B cell (primary cell): ENCODE measurements around the gene SATB2. TPM values are rescaled to one million over a fixed set of nuclear protein-coding genes. Genes with fewer than 3 reads are reported as not detected.

ENCODE experiments used
- ATAC-seq: fragments of 200-7000 bp; cut with Tn5 transposase; one replicate; pipeline ENCODE4 v1.10.0; 2021; ENCODE audit warnings: low read depth, mild to moderate bottlenecking, moderate number of reproducible peaks, moderate library complexity
- CTCF ChIA-PET: fragments of 350-600 bp; sonication (Branson Sonifier 250); formaldehyde crosslinking; loops from one replicate; lab custom pipeline; 2021; ENCODE audit warnings: antibody characterized with exemption, inconsistent platforms; lab: Charles Lee
- POLR2A ChIA-PET: fragments of 350-600 bp; sonication (Branson Sonifier 250); formaldehyde crosslinking; loops from one replicate; lab custom pipeline; 2021; ENCODE audit warnings: antibody characterized with exemption; lab: Charles Lee
- DNase-seq: peaks from one replicate; pipeline ENCODE4 v3.0.0; 2013
- H2AFZ ChIP-seq: 2 replicates; pipeline ENCODE4 v1.6.1; 2012; ENCODE audit warnings: mild to moderate bottlenecking, low read depth, low read length; ENCODE audit not compliant: insufficient read depth, poor library complexity, severe bottlenecking
- H3K27ac ChIP-seq, 2 donors: 1 replicate in 1 of 2; 2 replicates in 1 of 2; pipeline ENCODE4 v1.5.1; 2012 to 2013; ENCODE audit warnings: low read length in 2 of 2, mild to moderate bottlenecking in 2 of 2, moderate library complexity in 1 of 2
- H3K27me3 ChIP-seq, 4 experiments: fragments of 200-600 bp in 1 of 4; sonication (generic) in 1 of 4; replicated peaks in 1 of 4; 1 replicate in 2 of 4; 2 replicates in 2 of 4; pipeline versions ENCODE4 v1.6.1 to v1.7.0; 2013 to 2016; ENCODE audit warnings: low read length in 3 of 4, mild to moderate bottlenecking in 2 of 4, mixed read lengths in 1 of 4, moderate library complexity in 1 of 4; ENCODE audit not compliant: insufficient read depth in 4 of 4, control insufficient read depth in 3 of 4; ENCODE audit errors: control extremely low read depth in 1 of 4
- H3K36me3 ChIP-seq, 2 experiments: replicated peaks in 1 of 2; 1 replicate in 1 of 2; 2 replicates in 1 of 2; pipeline versions ENCODE4 v1.6.1 to v1.7.1; 2013; ENCODE audit warnings: low read length in 1 of 2; ENCODE audit not compliant: insufficient read depth in 2 of 2, control insufficient read depth in 1 of 2; ENCODE audit errors: control extremely low read depth in 1 of 2, extremely low read depth in 1 of 2
- H3K4me1 ChIP-seq, 2 donors: fragments of 200-600 bp in 1 of 2; sonication (generic) in 1 of 2; 1 replicate in 1 of 2; 2 replicates in 1 of 2; pipeline versions ENCODE4 v1.5.1 to v1.6.1; 2013 to 2017; ENCODE audit warnings: low read length in 2 of 2; ENCODE audit not compliant: control insufficient read depth in 2 of 2, insufficient read depth in 2 of 2
- H3K4me2 ChIP-seq: replicated peaks from 2 replicates; pipeline ENCODE3; 2012; ENCODE audit warnings: mild to moderate bottlenecking, low read depth, low read length; ENCODE audit not compliant: poor library complexity, severe bottlenecking
- H3K4me3 ChIP-seq, 5 experiments: fragments of 200-600 bp in 1 of 5; sonication (generic) in 1 of 5; 1 replicate in 3 of 5; 2 replicates in 2 of 5; pipeline versions ENCODE4 v1.5.1 to v1.7.0; 2011 to 2016; ENCODE audit warnings: low read length in 4 of 5, mild to moderate bottlenecking in 4 of 5, low read depth in 2 of 5, control low read depth in 1 of 5, moderate library complexity in 1 of 5; ENCODE audit not compliant: insufficient read depth in 1 of 5; ENCODE audit errors: control extremely low read depth in 1 of 5, extremely low read depth in 1 of 5
- H3K79me2 ChIP-seq: fragments of 200-600 bp; sonication (generic); one replicate; pipeline ENCODE4 v1.6.0; 2016; ENCODE audit warnings: low read length; ENCODE audit not compliant: control insufficient read depth, insufficient read depth
- H3K9ac ChIP-seq: fragments of 200-600 bp; sonication (generic); 2 replicates; pipeline ENCODE4 v1.6.1; 2017; ENCODE audit warnings: mild to moderate bottlenecking, low read length, moderate library complexity
- H3K9me3 ChIP-seq, 3 donors: one replicate each; pipeline versions ENCODE4 v1.6.1 to v1.7.1; 2013; ENCODE audit warnings: low read length in 2 of 3; ENCODE audit not compliant: control insufficient read depth in 2 of 3, insufficient read depth in 1 of 3; ENCODE audit errors: control extremely low read depth in 1 of 3
- H4K20me1 ChIP-seq: 2 replicates; pipeline ENCODE4 v1.6.0; 2012; ENCODE audit warnings: mild to moderate bottlenecking, low read length; ENCODE audit not compliant: insufficient read depth, control insufficient read depth, poor library complexity, severe bottlenecking
- H3K27ac Mint-ChIP-seq: one replicate; pipeline ENCODE4 v1.8.0; 2021; ENCODE audit warnings: mixed read lengths
- H3K27me3 Mint-ChIP-seq: one replicate; pipeline ENCODE4 v1.8.0; 2021; ENCODE audit warnings: mixed read lengths
- H3K4me1 Mint-ChIP-seq: one replicate; pipeline ENCODE4 v1.8.0; 2021; ENCODE audit warnings: mixed read lengths
- H3K4me3 Mint-ChIP-seq: one replicate; pipeline ENCODE4 v1.8.0; 2021; ENCODE audit warnings: mixed read lengths
- H3K9me3 Mint-ChIP-seq: one replicate; pipeline ENCODE4 v1.8.0; 2022; ENCODE audit warnings: mixed read lengths; ENCODE audit not compliant: insufficient read depth
- CTCF ChIP-seq: fragments of 200-600 bp; IDR thresholded peaks from one replicate; pipeline ENCODE4 v1.8.0; 2022; ENCODE audit warnings: antibody characterized with exemption, mild to moderate bottlenecking
- EZH2 ChIP-seq: IDR thresholded peaks from 2 replicates; pipeline ENCODE4 v1.6.1; 2012; ENCODE audit warnings: borderline replicate concordance, low read depth, mild to moderate bottlenecking, moderate library complexity, low read length; ENCODE audit not compliant: insufficient read depth, poor library complexity, severe bottlenecking
- WGBS: methylation state at CpG from one replicate; pipeline ENCODE4 v1.1.5; 2013; ENCODE audit warnings: missing lambda C conversion rate; ENCODE audit not compliant: insufficient coverage; 5-methylcytosine and 5-hydroxymethylcytosine counted together
- intact Hi-C: fragments of 100-400 bp; cut with micrococcal nuclease; formaldehyde crosslinking; loops from one replicate; pipeline ENCODE4 v1.10.0; 2022
- polyA plus RNA-seq: library from polyadenylated mRNA; depleted of rRNA; stranded (reverse); fragments of >200 nt; gene quantifications from 2 replicates; pipeline ENCODE4 v1.2.3, GENCODE V29; 2012
- total RNA-seq, 2 donors: library from RNA; stranded (reverse); fragments of 120-200 nt in 1 of 2; gene quantifications; 1 replicate in 1 of 2; 2 replicates in 1 of 2; pipeline versions ENCODE4 v1.2.3 to v1.2.4, GENCODE V29; 2013 to 2022

The SATB2 gene
- total and polyA plus RNA-seq, 2 donors (not counting 1 experiment from before 2014, with no cell fraction given): 0.13 to 0.49 TPM

- TF ChIP-seq EZH2: no peak
- no peak for TF ChIP-seq CTCF
- Histone ChIP-seq H3K27ac (no peak overlapping the region), H3K9me3 (no peaks in the 10 kb centered on the region), H4K20me1 (no peaks in the 10 kb centered on the region), H3K27me3 (peaks cover 0 to 8% (median 1%) of the 10 kb centered on the region in 4 experiments), H3K4me1 (no peaks in the 10 kb centered on the region), H3K4me2 (no peak overlapping the region), H3K36me3 (no peaks in the 10 kb centered on the region), H3K79me2 (no peaks in the 10 kb centered on the region), H2AFZ (no peak overlapping the region), H3K9ac (no peak overlapping the region), H3K4me3 (no peak overlapping the region)
- no peak for DNase-seq
- Mint-ChIP-seq H3K27ac (no peak overlapping the region), H3K27me3 (peaks cover 17% of the 10 kb centered on the region), H3K9me3 (no peaks in the 10 kb centered on the region), H3K4me3 (no peak overlapping the region), H3K4me1 (no peaks in the 10 kb centered on the region)
- no peak for ATAC-seq
- POLR2A ChIA-PET: no interaction called here
- CTCF ChIA-PET: interaction anchor here (0.9 to 1.2 kb wide), 2 partner anchors 8 to 10 kb away, joined by 3 read pairs; no protein-coding TSS in a partner anchor
- intact Hi-C loops: no loop called here
- WGBS: 96% methylated on average over 2 of the region's 2 CpGs
Observed at GRCh38 chr2:199480966-199481365, 23.2 kb upstream of the SATB2 start.

GRCh38 chr2:199477277-199477834, 19.6 kb upstream of the SATB2 start:
- Histone ChIP-seq H3K9me3 (no peaks in the 10 kb centered on the region), H3K79me2 (no peaks in the 10 kb centered on the region), H3K36me3 (no peaks in the 10 kb centered on the region), H3K4me2 (no peak overlapping the region), H3K27ac (no peak overlapping the region), H3K4me3 (no peak overlapping the region), H3K4me1 (no peaks in the 10 kb centered on the region), H3K27me3 (peaks cover 0 to 21% (median 13%) of the 10 kb centered on the region in 4 experiments), H2AFZ (no peak overlapping the region), H4K20me1 (no peaks in the 10 kb centered on the region), H3K9ac (no peak overlapping the region)
- no peaks in the 10 kb centered on the region for H3K9me3 Mint-ChIP-seq
- no peaks in the 10 kb centered on the region for H3K4me1 Mint-ChIP-seq
- no peak overlapping the region for H3K27ac Mint-ChIP-seq
- no peak overlapping the region for H3K4me3 Mint-ChIP-seq
- intact Hi-C loops: no loop called here
- DNase-seq (no peak), ATAC-seq (no peak)
- H3K27me3 Mint-ChIP-seq: peaks cover 43% of the 10 kb centered on the region
- ChIA-PET POLR2A (no interaction called here), CTCF (no interaction called here)
- WGBS: 67% methylated on average over 1 of the region's 2 CpGs
- TF ChIP-seq CTCF (no peak), EZH2 (no peak)
